Nephron (organoid): ENCODE data around the gene CST2.

Experiments
- H3K27ac Mint-ChIP-seq, 3 experiments: 2 replicates each; pipeline ENCODE4 v1.8.0; 2020; ENCODE audit warnings: mixed read lengths in 3 of 3, mild to moderate bottlenecking in 2 of 3, moderate library complexity in 1 of 3
- H3K27me3 Mint-ChIP-seq: 2 replicates; pipeline ENCODE4 v1.8.0; 2021; ENCODE audit warnings: low read depth, mild to moderate bottlenecking, moderate library complexity, mixed read lengths
- H3K36me3 Mint-ChIP-seq: 2 replicates; pipeline ENCODE4 v1.8.0; 2020; ENCODE audit warnings: low read depth, mixed read lengths
- H3K4me1 Mint-ChIP-seq: 2 replicates; pipeline ENCODE4 v1.8.0; 2020; ENCODE audit warnings: mixed read lengths
- H3K4me3 Mint-ChIP-seq, 3 experiments: 2 replicates each; pipeline ENCODE4 v1.8.0; 2020; ENCODE audit warnings: mild to moderate bottlenecking in 3 of 3, mixed read lengths in 3 of 3, moderate library complexity in 2 of 3
- H3K9me3 Mint-ChIP-seq: 2 replicates; pipeline ENCODE4 v1.8.0; 2020; ENCODE audit warnings: mixed read lengths
- CTCF ChIP-seq, 3 experiments: fragments of 200-600 bp; sonication (generic); IDR thresholded peaks; one replicate each; pipeline ENCODE4 v1.5.0; 2021; ENCODE audit warnings: antibody characterized with exemption in 3 of 3; ENCODE audit not compliant: unreplicated experiment in 3 of 3

CST2 gene

GRCh38 chr20:23826541-23827021, at the start of gene CST2:
Gene CST2, minus strand, starts transcription at chr20:23826729. Its CDS starts 69 bp downstream, at chr20:23826660.
- no peak within 1 kb of the TSS for H3K4me3 Mint-ChIP-seq
- H3K9me3 Mint-ChIP-seq, result no peaks in the 10 kb centered on the region
- H3K27me3 Mint-ChIP-seq, result no peaks in the 10 kb centered on the region
- H3K27ac Mint-ChIP-seq, result no peak within 1 kb of the TSS
- no peaks in the 10 kb centered on the region for H3K36me3 Mint-ChIP-seq
- no peak for TF ChIP-seq CTCF (IDR thresholded peaks at IDR 0.05; ENCODE audit: unreplicated experiment in 3 of 3)
- peaks cover 12% of the 10 kb centered on the region for H3K4me1 Mint-ChIP-seq

- Mint-ChIP-seq H3K36me3 (no peaks in the 10 kb centered on the region), H3K4me1 (peaks cover 5% of the 10 kb centered on the region), H3K27ac (no peak overlapping the region), H3K27me3 (peaks cover 6% of the 10 kb centered on the region), H3K9me3 (no peaks in the 10 kb centered on the region), H3K4me3 (no peak overlapping the region)
- TF ChIP-seq CTCF (IDR thresholded peaks at IDR 0.05; ENCODE audit: unreplicated experiment in 3 of 3), result no peak
These were observed 49.2 kb upstream of the CST2 start for GRCh38 chr20:23875606-23876237.

GRCh38 chr20:23874747-23875146, 48.2 kb upstream of the CST2 start:
- Mint-ChIP-seq H3K36me3 (no peaks in the 10 kb centered on the region), H3K4me3 (no peak overlapping the region), H3K9me3 (no peaks in the 10 kb centered on the region), H3K27ac (no peak overlapping the region), H3K4me1 (no peaks in the 10 kb centered on the region), H3K27me3 (peaks cover 10% of the 10 kb centered on the region)
- TF ChIP-seq CTCF (IDR thresholded peaks at IDR 0.05; ENCODE audit: unreplicated experiment in 3 of 3), result no peak

- Mint-ChIP-seq H3K27me3 (peaks cover 14% of the 10 kb centered on the region), H3K27ac (no peak overlapping the region), H3K4me3 (no peak overlapping the region), H3K36me3 (no peaks in the 10 kb centered on the region), H3K4me1 (no peaks in the 10 kb centered on the region), H3K9me3 (no peaks in the 10 kb centered on the region)
- no peak for TF ChIP-seq CTCF (IDR thresholded peaks at IDR 0.05; ENCODE audit: unreplicated experiment in 3 of 3)
These were observed 47.0 kb upstream of the CST2 start for GRCh38 chr20:23873370-23874015.

GRCh38 chr20:23872065-23872464, 45.5 kb upstream of the CST2 start:
- Mint-ChIP-seq H3K27me3 (peaks cover 15% of the 10 kb centered on the region), H3K4me1 (no peaks in the 10 kb centered on the region), H3K9me3 (no peaks in the 10 kb centered on the region), H3K27ac (no peak overlapping the region), H3K4me3 (no peak overlapping the region), H3K36me3 (no peaks in the 10 kb centered on the region)
- no peak for TF ChIP-seq CTCF (IDR thresholded peaks at IDR 0.05; ENCODE audit: unreplicated experiment in 3 of 3)

- no peak for TF ChIP-seq CTCF (IDR thresholded peaks at IDR 0.05; ENCODE audit: unreplicated experiment in 3 of 3)
- no peak overlapping the region for H3K4me3 Mint-ChIP-seq
- H3K36me3 Mint-ChIP-seq, result no peaks in the 10 kb centered on the region
- no peaks in the 10 kb centered on the region for H3K4me1 Mint-ChIP-seq
- no peak overlapping the region for H3K27ac Mint-ChIP-seq
- no peaks in the 10 kb centered on the region for H3K9me3 Mint-ChIP-seq
- H3K27me3 Mint-ChIP-seq, result peaks cover 20% of the 10 kb centered on the region
These were observed 43.9 kb upstream of the CST2 start for GRCh38 chr20:23870461-23870860.
